GM20000 (cell line): ENCODE measurements around the gene FRMD5.

Source experiments
- DNase-seq: peaks from one replicate; pipeline ENCODE4 v3.0.0; 2012; ENCODE audit warnings: low spot score
- TF ChIP-seq, protein P1 (sequence below): IDR thresholded peaks from 2 replicates; pipeline ENCODE4 v1.5.1; 2012; ENCODE audit warnings: mild to moderate bottlenecking, control low read depth; ENCODE audit errors: extremely low read depth, missing control alignments

The FRMD5 gene

GRCh38 chr15:43913026-43913780 is 281.9 kb downstream of the FRMD5 start:
- TF ChIP-seq, protein P1, sequence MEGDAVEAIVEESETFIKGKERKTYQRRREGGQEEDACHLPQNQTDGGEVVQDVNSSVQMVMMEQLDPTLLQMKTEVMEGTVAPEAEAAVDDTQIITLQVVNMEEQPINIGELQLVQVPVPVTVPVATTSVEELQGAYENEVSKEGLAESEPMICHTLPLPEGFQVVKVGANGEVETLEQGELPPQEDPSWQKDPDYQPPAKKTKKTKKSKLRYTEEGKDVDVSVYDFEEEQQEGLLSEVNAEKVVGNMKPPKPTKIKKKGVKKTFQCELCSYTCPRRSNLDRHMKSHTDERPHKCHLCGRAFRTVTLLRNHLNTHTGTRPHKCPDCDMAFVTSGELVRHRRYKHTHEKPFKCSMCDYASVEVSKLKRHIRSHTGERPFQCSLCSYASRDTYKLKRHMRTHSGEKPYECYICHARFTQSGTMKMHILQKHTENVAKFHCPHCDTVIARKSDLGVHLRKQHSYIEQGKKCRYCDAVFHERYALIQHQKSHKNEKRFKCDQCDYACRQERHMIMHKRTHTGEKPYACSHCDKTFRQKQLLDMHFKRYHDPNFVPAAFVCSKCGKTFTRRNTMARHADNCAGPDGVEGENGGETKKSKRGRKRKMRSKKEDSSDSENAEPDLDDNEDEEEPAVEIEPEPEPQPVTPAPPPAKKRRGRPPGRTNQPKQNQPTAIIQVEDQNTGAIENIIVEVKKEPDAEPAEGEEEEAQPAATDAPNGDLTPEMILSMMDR, result no peak
- no peak for DNase-seq

- TF ChIP-seq, protein P1, result no peak
- no peak for DNase-seq
These were observed 282.9 kb downstream of the FRMD5 start for GRCh38 chr15:43912208-43912607.

DNA sequence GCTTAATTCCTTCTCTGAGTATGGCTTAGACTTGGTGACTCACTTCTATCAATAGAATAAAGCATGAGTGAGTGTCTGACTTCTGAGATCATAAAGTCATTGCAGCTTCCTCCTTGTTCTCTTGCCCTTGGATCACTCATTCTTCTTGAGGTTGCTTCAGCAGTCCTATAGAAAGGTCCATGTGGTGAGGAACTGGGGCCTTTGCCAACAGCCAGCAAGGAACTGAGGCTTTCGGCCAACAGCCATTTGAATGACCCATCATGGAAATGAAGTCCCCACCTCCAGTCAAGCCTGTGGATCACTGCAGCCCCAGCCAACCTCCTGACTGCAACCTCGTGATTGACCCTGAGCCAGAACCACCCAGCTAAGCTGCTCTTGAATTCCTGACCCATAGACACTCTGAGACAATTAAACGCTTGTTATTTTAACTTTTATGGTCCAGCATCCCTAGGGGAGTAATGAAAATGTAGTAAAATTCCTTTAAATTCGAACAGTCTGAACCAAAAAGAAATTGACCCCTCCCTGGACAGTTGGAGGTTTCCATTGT is 283.8 kb downstream of the FRMD5 start:
- DNase-seq, result no peak
- TF ChIP-seq, protein P1, result no peak

DNA sequence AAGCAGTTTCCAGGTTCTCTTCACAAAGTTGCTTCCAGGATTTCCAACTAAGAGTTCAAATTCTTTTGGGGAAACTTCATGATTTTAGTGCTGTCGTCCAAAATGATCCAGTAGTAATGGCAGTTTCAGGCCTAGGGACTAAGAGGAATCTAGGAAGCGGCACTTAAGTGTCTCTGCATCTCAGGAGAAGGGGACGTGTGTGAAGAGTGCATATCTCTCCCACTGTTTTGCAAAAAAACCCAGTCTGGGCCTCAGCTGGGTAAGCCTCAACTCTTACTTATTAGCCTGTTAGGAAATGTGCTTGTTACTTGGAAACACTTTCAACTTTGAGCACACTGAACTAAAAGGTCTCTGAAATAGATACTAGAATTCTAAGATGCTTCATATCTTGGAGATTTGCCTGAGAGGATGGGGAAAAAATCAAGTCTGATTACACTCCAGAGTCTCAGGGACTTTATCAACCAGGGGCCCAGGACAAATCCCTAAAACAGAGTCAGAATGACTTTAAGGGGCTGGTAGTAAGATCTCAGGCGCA is 286.5 kb downstream of the FRMD5 start:
- TF ChIP-seq, protein P1, result no peak
- DNase-seq, result no peak

DNA sequence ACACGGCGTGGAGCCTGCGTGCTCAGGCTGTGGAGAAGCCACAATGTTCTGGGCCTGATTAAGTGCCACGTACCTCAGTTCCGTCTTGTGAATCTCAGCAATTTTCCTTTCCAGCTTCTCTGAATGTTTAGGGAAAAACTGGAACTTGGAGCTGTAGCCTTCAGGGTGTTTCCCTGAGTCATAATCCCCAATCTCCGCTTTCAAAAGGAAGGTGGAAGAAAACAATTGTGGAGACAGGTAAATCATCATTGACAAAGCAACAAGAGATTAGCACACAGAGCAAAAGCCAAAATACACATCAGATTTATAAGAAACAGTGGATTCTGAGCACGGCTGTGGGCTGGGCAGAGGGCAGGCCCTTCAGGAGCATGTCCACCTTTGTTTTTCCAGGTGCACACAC is 289.3 kb downstream of the FRMD5 start:
- no peak for DNase-seq
- TF ChIP-seq, protein P1, result no peak

- TF ChIP-seq, protein P1, result peak; percentile 74
- DNase-seq, result peak; percentile 74
These were observed 291.2 kb downstream of the FRMD5 start for GRCh38 chr15:43903864-43904290.

- TF ChIP-seq, protein P1, result no peak
- DNase-seq, result no peak
These were observed 293.6 kb downstream of the FRMD5 start for GRCh38 chr15:43901495-43901894.
